Left renal pelvis (tissue), 4 donors: ENCODE data around the gene GINS2. TPM values are rescaled to one million over a fixed set of nuclear protein-coding genes. Genes with fewer than 3 reads are reported as not detected.

Experiments
- DNase-seq, 4 donors: peaks; one replicate each; pipeline ENCODE4 v3.0.0-alpha.2; 2013; ENCODE audit warnings: low read depth in 4 of 4, low spot score in 3 of 4
- polyA plus RNA-seq, 4 donors: library from polyadenylated mRNA; unstranded; fragments of 120-200 nt; gene quantifications; one replicate each; pipeline ENCODE4 v1.2.1, GENCODE V29; 2013; ENCODE audit not compliant: insufficient read length in 4 of 4

GINS2 gene
- polyA plus RNA-seq, 4 donors: 16.2 to 21.7 (median 19.6) TPM

DNA sequence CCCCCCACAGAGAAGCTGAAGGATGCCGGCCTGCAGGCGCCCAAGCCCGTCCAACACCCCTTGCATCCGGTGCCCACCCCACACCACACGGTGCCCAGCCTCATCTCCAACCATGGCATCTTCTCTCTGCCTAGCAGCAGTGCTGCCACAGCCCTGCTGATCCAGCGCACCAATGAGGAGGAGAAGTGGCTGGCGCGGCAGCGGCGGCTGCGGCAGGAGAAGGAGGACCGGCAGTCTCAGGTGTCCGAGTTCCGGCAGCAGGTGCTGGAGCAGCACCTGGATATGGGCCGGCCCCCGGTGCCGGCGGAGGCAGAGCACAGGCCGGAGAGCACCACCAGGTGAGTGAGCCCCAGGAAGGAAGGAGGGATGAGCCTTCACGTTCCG lies 31.5 kb downstream of the GINS2 start:
- DNase-seq: no peak

DNA sequence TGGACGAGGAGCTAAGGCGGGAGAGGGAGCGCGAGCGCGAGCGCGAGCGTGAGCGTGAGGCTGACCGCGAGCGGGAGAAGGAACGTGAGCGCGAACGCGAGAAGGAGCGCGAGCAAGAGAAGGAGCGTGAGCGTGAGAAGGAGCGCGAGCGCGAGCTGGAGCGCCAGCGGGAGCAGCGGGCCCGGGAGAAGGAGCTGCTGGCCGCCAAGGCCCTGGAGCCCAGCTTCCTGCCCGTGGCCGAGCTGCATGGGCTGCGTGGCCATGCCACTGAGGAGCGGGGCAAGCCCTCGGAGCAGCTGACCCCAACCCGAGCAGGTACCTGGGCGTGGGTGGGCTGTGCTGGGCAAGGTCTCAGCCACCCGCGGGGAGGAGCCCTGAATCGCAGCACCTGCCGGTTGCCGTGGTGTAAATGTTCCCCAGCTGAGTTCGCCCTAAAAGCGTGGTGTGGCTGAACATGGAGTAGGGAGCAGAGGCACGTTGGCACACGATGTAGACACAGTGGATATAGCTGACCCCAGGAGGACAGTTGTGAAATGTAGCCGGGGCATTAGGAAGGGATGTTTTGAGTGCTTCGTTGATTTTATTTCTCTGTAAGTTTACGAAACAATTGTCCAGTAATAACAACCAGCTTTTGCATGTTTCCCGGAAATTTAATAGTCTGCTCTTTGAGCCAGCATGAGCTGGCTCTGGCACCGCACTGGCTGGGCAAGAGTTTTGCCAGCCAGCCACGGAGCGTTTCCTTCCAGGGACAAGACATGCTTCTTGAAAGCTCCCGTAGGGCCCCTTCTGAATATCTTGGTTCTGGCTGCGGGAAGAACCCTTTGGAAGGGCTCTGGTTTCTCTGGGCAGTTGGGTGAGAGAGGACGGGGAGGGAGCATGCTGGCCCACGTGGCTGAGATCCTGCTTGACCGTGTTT lies 32.1 kb downstream of the GINS2 start:
- DNase-seq: no peak

DNA sequence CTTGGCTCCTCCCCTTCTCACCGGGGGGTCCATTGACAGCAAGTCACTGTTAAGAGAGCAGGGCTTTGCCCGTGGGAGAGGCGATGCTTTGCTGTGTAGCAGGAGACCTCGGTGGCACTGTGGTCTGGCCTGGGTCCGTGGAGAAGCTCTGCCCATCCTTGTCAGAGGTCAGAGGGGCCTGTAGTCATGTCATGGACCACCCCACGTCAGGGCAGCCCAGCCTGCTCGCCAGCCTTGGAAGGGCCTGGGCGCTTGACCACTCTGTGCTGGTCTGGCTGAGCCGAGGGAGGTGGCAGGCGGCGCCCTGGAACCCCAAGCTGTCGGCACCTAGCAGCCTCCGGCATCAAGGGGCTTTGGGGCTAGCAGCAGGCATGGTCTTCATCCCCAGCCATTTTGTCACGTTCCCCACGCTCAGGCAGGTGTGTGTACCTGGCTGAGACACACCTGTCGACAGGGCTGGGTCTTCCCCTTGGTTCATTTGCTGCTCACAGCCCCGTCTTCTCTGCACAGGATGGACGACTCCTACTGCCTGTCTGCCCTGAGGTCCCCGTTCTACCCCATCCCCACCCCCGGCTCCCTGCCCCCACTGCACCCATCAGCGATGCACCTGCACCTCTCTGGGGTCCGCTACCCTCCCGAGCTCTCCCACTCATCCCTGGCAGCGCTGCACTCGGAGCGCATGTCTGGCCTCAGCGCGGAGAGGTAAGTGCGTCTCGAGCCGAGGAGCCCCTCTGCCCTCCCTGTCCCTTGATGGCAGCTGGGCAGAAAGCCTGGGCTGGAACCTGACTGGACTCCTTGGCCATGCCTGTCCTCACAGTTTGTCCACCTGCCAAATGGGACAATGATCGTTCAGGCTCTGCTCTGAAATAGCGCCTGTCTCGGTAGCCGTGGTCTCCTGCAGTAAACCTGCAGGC lies 33.3 kb downstream of the GINS2 start:
- DNase-seq: no peak

GRCh38 chr16:85654251-85655095 lies 34.3 kb downstream of the GINS2 start:
- DNase-seq: no peak

- DNase-seq: no peak
These were observed 35.4 kb downstream of the GINS2 start for GRCh38 chr16:85653290-85653891.

DNA sequence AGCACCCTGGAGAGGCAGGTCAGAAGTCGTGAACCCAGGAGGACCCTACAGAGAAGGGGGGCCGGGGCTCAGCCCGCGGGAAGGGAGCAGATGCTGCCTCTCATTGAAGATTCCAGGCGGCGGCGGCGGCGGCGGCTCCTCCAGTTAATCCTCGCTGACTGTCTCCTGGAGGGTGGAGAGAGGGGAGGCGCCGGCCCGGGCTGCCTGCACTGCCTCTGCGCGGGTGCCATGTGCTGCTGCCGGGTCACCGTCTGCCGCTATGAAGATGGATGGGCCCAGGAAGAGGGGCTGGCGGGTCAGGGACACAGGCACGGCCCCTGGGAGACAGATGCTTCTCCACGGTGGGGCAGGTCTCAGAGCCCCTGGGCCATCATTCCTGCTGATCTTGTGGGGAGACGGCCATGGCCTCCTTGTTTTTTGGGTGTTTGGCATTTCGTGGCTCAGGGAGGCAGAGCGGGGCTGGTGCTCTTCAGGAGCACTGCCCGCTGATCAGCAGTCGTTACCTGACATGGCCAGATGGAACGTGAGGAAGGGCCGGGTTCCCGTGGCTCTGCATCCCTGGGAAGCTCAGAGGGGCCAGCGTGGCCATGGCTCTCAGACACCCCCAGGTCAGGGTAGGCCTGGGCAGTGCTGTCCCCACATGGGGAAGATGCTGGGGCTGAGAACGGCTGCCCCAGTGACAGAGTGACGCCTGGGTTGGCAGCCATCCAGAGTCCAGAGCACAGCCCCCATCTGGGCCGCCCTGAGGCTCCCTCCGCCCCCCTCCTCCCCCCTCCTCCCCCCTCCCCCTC lies 36.1 kb downstream of the GINS2 start:
- DNase-seq: no peak

- DNase-seq: no peak
These were observed 36.9 kb downstream of the GINS2 start for GRCh38 chr16:85651629-85652430.

DNA sequence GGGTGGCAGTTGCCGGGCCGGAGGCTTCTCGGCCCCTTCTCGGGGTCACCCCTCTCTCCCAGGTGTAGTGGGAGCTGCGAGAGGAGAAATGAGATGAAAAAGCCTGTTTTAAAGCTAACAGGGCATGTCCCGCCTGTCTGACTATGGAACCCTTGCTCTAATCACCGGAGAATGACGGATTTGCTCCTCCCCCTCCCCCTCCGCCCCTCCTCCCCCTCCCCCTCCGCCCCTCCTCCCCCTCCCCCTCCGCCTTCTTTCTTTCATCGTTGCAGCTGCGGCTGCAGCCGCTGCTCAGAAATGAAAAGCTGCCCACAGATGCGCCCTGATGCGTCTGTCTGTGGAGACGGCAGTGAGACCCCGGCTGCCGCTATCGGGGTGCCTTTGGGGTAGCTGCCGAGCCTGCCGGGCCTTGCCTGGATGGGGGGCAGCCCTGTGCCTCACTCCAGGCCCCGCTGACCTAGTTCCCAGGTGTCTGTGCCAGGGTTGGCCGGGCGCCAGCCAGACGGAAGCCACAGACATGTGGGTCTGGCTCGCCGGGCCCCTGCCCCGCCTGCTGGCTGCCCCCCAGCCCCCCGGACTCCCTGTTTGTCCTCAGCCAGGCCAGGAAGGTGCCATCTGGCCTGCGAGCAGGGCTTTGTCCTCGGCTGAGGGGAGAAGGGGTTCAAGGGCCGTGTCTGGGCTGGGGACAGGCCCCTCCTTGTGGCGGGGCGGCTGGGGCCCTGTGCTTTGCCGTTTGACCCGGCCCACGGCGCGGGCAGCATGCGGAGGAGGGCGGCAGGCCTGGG lies 37.7 kb downstream of the GINS2 start:
- no peak for DNase-seq

DNA sequence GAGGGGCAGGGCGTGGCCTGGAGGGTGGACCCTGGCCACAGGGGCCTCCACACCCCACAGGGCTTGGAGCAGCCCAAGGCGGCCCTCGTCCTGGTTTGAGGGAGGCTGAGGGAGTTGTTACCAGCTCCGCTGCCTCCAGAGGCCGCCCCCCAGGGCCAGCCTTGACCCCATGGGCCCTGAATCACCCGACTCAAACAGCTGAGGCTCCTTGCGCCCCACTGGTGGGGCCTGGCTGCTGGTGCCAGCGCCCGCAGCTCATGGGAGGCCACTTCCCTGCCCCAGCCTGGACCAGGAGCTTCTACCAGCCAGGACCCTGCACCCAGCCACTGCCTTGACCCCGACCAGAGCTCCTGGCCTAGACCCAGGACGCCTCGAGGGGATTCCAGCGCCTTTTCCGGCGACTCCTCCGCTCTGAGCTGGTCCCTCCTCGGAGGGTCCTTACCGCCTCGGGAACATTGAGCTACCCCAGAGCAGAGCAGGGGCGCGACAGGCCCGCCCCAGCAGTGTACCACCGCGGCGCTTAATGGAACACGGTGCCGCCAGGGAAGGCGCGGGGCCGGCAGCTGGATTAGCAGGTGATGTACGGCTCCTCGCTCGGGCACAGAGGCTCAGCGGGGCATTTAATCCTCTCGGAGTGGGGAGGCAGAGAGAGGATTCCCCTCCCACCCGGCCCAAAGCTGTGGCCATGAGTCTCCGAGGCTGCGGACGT lies 38.5 kb downstream of the GINS2 start:
- DNase-seq: no peak

DNA sequence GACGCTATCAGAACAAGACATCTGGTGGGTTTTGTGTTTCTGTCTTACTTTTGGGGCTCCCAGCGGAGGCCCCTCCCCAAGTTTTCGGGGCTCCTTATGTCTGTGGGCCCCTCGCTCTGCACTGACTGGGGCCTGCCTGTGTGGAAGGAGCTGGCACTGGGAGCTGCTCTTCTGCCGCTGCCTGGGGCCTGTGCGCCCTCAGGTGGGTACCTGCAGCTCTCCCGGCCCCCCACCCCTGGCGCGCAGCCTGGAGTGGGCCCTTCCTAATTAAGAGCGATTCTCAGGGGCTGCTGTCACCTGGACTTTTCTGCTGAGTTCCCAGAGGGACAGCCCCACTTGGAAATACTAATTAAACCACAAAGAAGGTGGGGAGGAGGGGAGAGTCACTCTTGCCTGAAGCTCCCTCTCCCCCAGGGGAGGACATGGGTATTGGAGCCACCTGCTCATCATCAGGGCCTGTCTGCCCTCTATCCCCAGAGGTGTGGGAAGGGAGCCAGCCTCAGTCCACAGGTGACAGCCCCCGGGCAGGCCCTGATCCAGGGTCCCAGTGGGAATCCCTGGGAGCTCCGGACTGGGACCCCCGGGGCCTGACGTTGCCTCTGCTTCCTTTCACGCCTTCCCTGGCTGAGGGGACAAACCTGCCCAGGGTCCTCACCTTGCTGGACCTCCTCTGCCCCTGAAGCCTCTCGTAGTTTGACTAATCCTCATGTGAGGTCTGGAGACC lies 39.2 kb downstream of the GINS2 start:
- DNase-seq: no peak

GRCh38 chr16:85648805-85649204 lies 39.9 kb downstream of the GINS2 start:
- no peak for DNase-seq

- DNase-seq: no peak
These were observed 40.6 kb downstream of the GINS2 start for GRCh38 chr16:85648070-85648714.

DNA sequence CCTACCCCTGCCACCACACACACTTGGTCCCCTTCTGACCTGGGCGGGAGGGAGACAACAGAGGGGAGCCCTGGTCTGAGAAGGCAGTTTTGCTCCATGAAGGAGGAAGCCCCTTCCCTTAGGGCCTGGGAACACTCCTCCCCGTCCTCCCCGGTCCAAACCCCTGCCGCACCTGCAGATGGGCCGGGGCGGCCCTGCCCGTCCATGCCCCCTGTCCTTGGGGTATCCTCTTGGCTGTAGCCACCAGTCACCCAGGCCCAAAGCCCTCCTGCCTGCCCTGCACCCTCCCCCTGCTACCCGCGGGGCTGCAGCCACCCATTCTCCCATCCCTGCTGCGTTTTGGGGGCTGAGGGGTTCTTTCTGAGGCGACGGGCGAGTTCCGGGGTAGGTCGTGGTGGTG lies 41.8 kb downstream of the GINS2 start:
- DNase-seq: no peak

DNA sequence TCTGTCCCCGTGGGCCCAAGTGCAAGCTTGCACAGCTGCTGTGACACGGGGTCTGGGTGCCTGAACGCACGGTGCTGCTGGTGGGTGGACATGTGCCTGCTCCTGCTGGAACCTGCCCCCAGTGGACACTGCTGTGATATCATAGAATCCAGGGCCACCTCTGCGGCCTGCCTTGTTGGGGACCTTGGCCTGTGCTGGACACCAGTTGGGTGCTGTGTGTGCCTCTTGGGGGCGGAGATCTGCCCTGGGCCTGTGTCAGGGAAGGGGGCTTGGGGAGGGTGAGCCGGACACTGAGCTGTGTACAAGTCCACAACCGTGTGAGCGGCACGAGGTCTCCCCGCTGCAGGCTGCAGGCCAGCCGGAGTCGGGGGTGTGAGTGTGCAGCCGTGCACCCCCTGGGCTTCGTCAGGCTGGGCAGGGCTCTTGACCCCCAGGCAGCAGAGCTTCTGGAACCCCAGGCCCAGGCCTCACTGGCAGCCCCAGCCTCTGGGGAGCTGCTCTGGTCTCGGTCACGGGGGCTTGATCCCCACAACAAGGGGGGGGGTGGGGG lies 42.3 kb downstream of the GINS2 start:
- DNase-seq: no peak

- DNase-seq: no peak
These were observed 43.6 kb downstream of the GINS2 start for GRCh38 chr16:85645021-85645589.
